Peyer's patch (tissue), 4 donors: ENCODE results near the gene PROM1.

ENCODE experiments used
- POLR2A ChIP-seq, 2 donors: fragments of 450-650 bp; IDR thresholded peaks; one replicate each; pipeline ENCODE4 v1.5.1; 2017; ENCODE audit warnings: antibody characterized with exemption in 2 of 2, mild to moderate bottlenecking in 2 of 2, moderate library complexity in 2 of 2
- TF ChIP-seq, protein P1 (sequence below), 6 experiments: fragments of 450-650 bp in 4 of 6; fragments of 200-600 bp in 2 of 6; sonication (generic) in 1 of 6; IDR thresholded peaks; one replicate each; pipeline ENCODE4 v1.5.1; 2017 to 2019; ENCODE audit warnings: antibody characterized with exemption in 6 of 6, mild to moderate bottlenecking in 3 of 6, moderate library complexity in 1 of 6

DNA sequence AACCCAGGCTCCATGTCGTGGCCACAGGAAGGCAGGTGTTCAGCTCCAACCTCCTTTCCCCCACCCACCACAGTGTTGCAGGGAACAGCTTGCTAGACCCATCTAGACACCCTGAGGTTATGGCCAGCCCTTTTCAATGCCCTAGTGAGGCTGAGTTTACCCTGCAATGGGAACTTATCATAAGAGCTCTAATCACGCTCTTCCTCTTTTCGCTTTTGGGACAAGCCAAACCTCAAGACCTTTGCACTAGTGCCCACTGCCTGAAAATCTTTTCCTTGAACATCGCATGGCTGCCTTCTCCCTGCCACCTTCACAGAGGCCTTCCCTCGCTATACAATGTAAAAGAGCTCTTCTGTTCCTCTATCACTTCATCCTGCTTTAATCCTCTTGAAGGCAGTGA, 118.5 kb downstream of the PROM1 start:
- TF ChIP-seq, protein P1, sequence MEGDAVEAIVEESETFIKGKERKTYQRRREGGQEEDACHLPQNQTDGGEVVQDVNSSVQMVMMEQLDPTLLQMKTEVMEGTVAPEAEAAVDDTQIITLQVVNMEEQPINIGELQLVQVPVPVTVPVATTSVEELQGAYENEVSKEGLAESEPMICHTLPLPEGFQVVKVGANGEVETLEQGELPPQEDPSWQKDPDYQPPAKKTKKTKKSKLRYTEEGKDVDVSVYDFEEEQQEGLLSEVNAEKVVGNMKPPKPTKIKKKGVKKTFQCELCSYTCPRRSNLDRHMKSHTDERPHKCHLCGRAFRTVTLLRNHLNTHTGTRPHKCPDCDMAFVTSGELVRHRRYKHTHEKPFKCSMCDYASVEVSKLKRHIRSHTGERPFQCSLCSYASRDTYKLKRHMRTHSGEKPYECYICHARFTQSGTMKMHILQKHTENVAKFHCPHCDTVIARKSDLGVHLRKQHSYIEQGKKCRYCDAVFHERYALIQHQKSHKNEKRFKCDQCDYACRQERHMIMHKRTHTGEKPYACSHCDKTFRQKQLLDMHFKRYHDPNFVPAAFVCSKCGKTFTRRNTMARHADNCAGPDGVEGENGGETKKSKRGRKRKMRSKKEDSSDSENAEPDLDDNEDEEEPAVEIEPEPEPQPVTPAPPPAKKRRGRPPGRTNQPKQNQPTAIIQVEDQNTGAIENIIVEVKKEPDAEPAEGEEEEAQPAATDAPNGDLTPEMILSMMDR (IDR thresholded peaks at IDR 0.05): no peak
- no peak for TF ChIP-seq POLR2A (IDR thresholded peaks at IDR 0.05)
